Progenitor cell of endocrine pancreas (in vitro differentiated cells): ENCODE data around the gene REV1. TPM values are rescaled to one million over a fixed set of nuclear protein-coding genes. Genes with fewer than 3 reads are reported as not detected.

Experiments
- DNase-seq: peaks from one replicate; pipeline ENCODE4 v3.0.0; 2021; ENCODE audit warnings: low spot score; ENCODE audit not compliant: unreplicated experiment
- H3K27ac Mint-ChIP-seq: 2 replicates; pipeline ENCODE4 v1.8.0; 2021; ENCODE audit warnings: mild to moderate bottlenecking, moderate library complexity, mixed read lengths
- H3K27me3 Mint-ChIP-seq: 2 replicates; pipeline ENCODE4 v1.8.0; 2021; ENCODE audit warnings: mixed read lengths
- H3K36me3 Mint-ChIP-seq: 2 replicates; pipeline ENCODE4 v1.8.0; 2022; ENCODE audit warnings: mixed read lengths; ENCODE audit not compliant: insufficient read depth
- H3K4me1 Mint-ChIP-seq: 2 replicates; pipeline ENCODE4 v1.8.0; 2021; ENCODE audit warnings: low read depth, mixed read lengths
- H3K4me3 Mint-ChIP-seq: 2 replicates; pipeline ENCODE4 v1.8.0; 2021; ENCODE audit warnings: low read depth, mild to moderate bottlenecking, moderate library complexity, mixed read lengths
- H3K9me3 Mint-ChIP-seq: 2 replicates; pipeline ENCODE4 v1.8.0; 2021; ENCODE audit warnings: low read depth, mixed read lengths
- total RNA-seq: library from RNA; stranded (reverse); gene quantifications from 2 replicates; pipeline ENCODE4 v1.2.1, GENCODE V29; 2021
- TF ChIP-seq, protein P1 (sequence below): fragments of 200-600 bp; sonication (generic); IDR thresholded peaks from one replicate; pipeline ENCODE4 v1.5.0; 2021; ENCODE audit warnings: antibody characterized with exemption, mild to moderate bottlenecking; ENCODE audit not compliant: unreplicated experiment

Gene REV1
- total RNA-seq, 1 donor from 2014 or later: 53.7 TPM

GRCh38 chr2:99439971-99440505 is 49.8 kb downstream of the REV1 start:
- Mint-ChIP-seq H3K27ac (no peak overlapping the region), H3K4me3 (no peak overlapping the region), H3K9me3 (no peaks in the 10 kb centered on the region), H3K4me1 (no peaks in the 10 kb centered on the region), H3K27me3 (no peaks in the 10 kb centered on the region), H3K36me3 (peaks cover 4% of the 10 kb centered on the region)
- TF ChIP-seq, protein P1, sequence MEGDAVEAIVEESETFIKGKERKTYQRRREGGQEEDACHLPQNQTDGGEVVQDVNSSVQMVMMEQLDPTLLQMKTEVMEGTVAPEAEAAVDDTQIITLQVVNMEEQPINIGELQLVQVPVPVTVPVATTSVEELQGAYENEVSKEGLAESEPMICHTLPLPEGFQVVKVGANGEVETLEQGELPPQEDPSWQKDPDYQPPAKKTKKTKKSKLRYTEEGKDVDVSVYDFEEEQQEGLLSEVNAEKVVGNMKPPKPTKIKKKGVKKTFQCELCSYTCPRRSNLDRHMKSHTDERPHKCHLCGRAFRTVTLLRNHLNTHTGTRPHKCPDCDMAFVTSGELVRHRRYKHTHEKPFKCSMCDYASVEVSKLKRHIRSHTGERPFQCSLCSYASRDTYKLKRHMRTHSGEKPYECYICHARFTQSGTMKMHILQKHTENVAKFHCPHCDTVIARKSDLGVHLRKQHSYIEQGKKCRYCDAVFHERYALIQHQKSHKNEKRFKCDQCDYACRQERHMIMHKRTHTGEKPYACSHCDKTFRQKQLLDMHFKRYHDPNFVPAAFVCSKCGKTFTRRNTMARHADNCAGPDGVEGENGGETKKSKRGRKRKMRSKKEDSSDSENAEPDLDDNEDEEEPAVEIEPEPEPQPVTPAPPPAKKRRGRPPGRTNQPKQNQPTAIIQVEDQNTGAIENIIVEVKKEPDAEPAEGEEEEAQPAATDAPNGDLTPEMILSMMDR: no peak
- no peak for DNase-seq

DNA sequence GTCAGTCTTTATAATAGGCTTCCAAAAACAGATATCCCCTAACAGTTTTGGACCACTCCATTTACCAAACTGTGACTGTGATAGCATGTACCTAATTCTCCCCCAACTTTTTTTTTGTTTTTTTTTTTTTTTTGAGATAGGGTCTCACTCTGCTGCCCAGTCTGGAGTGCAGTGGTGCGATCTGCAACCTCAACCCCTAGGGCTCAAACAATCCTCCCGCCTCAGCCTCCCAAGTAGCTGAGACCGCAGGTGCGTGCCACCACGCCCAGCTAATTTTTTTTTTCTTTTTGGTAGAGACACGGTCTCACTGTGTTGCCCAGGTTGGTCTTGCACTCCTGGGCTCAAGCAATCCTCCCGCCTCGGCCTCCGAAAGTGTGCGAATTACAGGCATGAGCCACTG is 52.9 kb downstream of the REV1 start:
- DNase-seq: no peak
- TF ChIP-seq, protein P1: no peak
- H3K27ac Mint-ChIP-seq: no peak overlapping the region
- H3K9me3 Mint-ChIP-seq: no peaks in the 10 kb centered on the region
- no peaks in the 10 kb centered on the region for H3K27me3 Mint-ChIP-seq
- H3K36me3 Mint-ChIP-seq: no peaks in the 10 kb centered on the region
- H3K4me1 Mint-ChIP-seq: no peaks in the 10 kb centered on the region
- no peak overlapping the region for H3K4me3 Mint-ChIP-seq

DNA sequence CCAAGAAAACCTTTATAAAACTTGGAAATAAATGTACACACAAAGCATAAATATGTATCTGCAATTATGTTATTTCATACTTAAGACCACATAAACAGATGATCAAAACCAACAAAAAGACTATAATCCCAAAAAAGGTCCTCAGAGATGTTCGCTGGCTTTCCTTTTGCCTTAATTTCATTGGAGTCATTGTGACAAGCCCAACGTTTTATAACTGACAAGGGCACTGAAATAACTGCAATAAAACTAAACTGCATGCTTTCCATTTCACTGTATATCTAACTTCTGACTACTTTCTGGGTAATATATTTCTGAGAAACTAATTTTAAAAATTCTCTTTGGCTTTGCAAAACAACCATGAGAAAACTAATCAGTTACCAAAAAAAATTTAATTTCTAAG is 56.5 kb downstream of the REV1 start:
- TF ChIP-seq, protein P1: no peak
- Mint-ChIP-seq H3K27ac (no peak overlapping the region), H3K27me3 (no peaks in the 10 kb centered on the region), H3K4me1 (no peaks in the 10 kb centered on the region), H3K4me3 (no peak overlapping the region), H3K36me3 (peaks cover 9% of the 10 kb centered on the region), H3K9me3 (no peaks in the 10 kb centered on the region)
- DNase-seq: no peak

- Mint-ChIP-seq H3K36me3 (peaks cover 9% of the 10 kb centered on the region), H3K4me3 (no peak overlapping the region), H3K27ac (no peak overlapping the region), H3K4me1 (no peaks in the 10 kb centered on the region), H3K9me3 (no peaks in the 10 kb centered on the region), H3K27me3 (no peaks in the 10 kb centered on the region)
- DNase-seq: no peak
- TF ChIP-seq, protein P1: no peak
These were observed 58.1 kb downstream of the REV1 start for GRCh38 chr2:99431587-99432275.

DNA sequence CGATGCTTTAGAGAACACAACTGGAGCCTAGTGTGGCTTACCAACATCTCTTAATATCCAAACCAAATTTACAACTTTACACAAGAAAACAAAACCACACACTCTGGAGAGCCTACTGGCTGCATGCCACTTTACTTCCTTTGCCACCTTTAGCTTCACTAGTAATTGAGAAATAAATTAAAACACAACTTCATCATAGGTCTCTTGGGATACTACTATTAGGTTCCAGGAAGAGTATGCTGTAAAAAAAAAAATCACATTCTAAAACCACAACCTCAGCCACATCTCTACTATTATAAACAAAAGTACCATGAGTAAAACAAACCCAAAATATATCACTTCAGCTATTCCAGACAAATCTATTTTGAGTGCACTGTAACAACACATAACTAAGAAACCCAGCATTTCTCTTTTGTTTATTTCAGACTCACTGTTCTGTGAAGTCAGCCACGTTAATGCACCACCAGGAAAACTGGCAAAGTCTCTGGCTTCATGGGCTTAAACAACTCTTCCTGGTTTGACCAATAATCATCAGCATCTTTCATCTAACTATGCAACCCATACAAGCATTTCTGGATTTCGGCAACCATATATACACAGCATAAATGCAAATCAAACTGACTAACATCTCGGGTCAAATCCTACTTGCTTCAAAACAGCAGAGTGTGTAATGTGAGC is 59.1 kb downstream of the REV1 start:
- H3K4me1 Mint-ChIP-seq: no peaks in the 10 kb centered on the region
- peak overlapping the region; percentile 22 for H3K27ac Mint-ChIP-seq
- peaks cover 9% of the 10 kb centered on the region for H3K36me3 Mint-ChIP-seq
- DNase-seq: no peak
- no peak overlapping the region for H3K4me3 Mint-ChIP-seq
- H3K9me3 Mint-ChIP-seq: no peaks in the 10 kb centered on the region
- H3K27me3 Mint-ChIP-seq: no peaks in the 10 kb centered on the region
- TF ChIP-seq, protein P1: no peak
